ENCODE data around the gene TIMM29. TPM values are rescaled to one million over a fixed set of nuclear protein-coding genes. Genes with fewer than 3 reads are reported as not detected.
A peak's percentile ranks its signal among the peaks of the same experiment; 100 is the strongest.
"Not testable (repeated sequence)": the region's sequence is repeated elsewhere in the genome, so short reads cannot be mapped to it uniquely, and the experiment has no call there.

The TIMM29 gene
- total RNA-seq, 1 donor = 31.8 TPM

DNA sequence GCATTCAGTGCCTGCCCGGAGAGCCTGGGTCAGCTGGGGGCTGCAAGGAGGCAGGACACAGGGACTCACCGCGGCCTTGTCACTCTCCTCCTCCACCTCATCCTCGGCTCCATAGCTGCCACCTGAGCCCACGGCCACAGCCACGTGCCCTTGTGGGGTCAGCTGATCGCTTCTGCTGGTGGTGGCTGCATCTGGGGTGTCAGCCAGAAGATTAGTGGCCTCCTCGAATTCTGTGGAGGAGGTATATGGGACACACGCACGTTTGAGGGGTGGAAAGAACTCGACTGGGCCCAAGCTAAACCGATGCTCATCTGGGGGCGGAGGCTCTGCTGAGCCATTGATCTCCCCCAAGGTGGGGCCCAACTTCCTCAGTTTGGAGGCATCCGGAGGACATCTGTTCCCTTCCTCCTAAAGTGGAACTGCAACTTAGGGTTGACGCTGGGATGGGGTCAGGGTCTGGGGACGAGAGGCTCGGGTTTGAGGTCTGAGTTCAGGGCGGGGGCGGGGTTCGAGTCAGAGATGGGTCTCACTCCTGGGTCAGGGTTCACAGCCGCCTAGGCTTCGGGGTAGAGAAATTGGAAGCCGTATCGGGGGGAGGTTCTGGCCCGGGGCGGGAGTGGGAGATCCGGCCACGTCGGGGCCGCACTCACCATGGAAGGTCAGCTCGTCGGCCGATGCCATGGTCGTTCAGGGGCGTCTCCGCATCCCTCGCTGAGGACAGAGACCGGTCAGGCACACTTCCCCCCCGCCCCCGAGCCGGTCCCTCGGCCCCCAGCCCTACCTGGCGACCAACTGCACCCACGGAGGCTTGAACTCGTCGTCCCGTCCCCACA is 665 bp upstream of the TIMM29 start:
- peaks cover 62% of the 10 kb centered on the region for H3K79me2 ChIP-seq (ENCODE audit: insufficient read depth, low read length)

DNA sequence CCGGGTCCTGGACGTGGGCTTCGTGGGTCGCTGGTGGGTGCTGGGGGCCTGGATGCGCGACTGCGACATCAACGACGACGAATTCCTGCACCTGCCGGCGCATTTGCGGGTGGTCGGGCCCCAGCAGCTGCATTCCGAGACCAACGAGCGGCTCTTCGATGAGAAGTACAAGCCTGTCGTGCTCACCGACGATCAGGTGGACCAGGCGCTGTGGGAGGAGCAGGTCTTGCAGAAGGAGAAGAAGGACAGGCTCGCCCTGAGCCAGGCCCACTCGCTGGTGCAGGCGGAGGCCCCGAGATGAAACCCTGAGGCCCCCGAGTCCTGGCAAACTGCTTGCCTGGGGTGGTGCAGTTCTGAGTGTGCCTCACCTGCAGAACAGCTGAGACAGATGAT is 787 bp downstream of the TIMM29 start:
- H3K27me3 ChIP-seq (ENCODE audit: insufficient read depth, low read length) = no peaks in the 10 kb centered on the region
- H4K20me1 ChIP-seq (ENCODE audit: insufficient read depth, low read length) = peaks cover 12% of the 10 kb centered on the region
- TF ChIP-seq, protein P1, sequence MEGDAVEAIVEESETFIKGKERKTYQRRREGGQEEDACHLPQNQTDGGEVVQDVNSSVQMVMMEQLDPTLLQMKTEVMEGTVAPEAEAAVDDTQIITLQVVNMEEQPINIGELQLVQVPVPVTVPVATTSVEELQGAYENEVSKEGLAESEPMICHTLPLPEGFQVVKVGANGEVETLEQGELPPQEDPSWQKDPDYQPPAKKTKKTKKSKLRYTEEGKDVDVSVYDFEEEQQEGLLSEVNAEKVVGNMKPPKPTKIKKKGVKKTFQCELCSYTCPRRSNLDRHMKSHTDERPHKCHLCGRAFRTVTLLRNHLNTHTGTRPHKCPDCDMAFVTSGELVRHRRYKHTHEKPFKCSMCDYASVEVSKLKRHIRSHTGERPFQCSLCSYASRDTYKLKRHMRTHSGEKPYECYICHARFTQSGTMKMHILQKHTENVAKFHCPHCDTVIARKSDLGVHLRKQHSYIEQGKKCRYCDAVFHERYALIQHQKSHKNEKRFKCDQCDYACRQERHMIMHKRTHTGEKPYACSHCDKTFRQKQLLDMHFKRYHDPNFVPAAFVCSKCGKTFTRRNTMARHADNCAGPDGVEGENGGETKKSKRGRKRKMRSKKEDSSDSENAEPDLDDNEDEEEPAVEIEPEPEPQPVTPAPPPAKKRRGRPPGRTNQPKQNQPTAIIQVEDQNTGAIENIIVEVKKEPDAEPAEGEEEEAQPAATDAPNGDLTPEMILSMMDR (IDR thresholded peaks at IDR 0.05; ENCODE audit: extremely low read depth, low read depth, low read length) = no peak
- peak overlapping the region; percentile 93 for H3K4me2 ChIP-seq (ENCODE audit: insufficient read depth, low read length)
- DNase-seq (ENCODE audit: insufficient read length, low spot score, missing footprints) = peak; percentile 14
- H3K79me2 ChIP-seq (ENCODE audit: insufficient read depth, low read length) = peaks cover 57% of the 10 kb centered on the region
- H3K4me3 ChIP-seq (ENCODE audit: insufficient read depth, low read length) = peak overlapping the region; percentile 91
- H3K36me3 ChIP-seq (ENCODE audit: insufficient read depth, low read length) = peaks cover 26% of the 10 kb centered on the region
- H3K27ac ChIP-seq (ENCODE audit: low read depth, low read length) = peak overlapping the region; percentile 70
- peaks cover 17% of the 10 kb centered on the region for H3K4me1 ChIP-seq (ENCODE audit: insufficient read depth, low read length)
- peak overlapping the region; percentile 51 for H2AFZ ChIP-seq (ENCODE audit: low read length)
- no peaks in the 10 kb centered on the region for H3K9me3 ChIP-seq (ENCODE audit: low read depth, low read length)

More for the DNA sequence above, 665 bp upstream of the TIMM29 start:
- no peaks in the 10 kb centered on the region for H3K9me3 ChIP-seq (ENCODE audit: low read depth, low read length)
- H3K36me3 ChIP-seq (ENCODE audit: insufficient read depth, low read length) = peaks cover 36% of the 10 kb centered on the region
- peak overlapping the region; percentile 57 for H2AFZ ChIP-seq (ENCODE audit: low read length)
- peak; percentile 92 for DNase-seq (ENCODE audit: insufficient read length, low spot score, missing footprints)
- peak overlapping the region; percentile 94 for H3K4me2 ChIP-seq (ENCODE audit: insufficient read depth, low read length)
- H3K27ac ChIP-seq (ENCODE audit: low read depth, low read length) = peak overlapping the region; percentile 70
- no peaks in the 10 kb centered on the region for H3K27me3 ChIP-seq (ENCODE audit: insufficient read depth, low read length)
- TF ChIP-seq, protein P1 (IDR thresholded peaks at IDR 0.05; ENCODE audit: extremely low read depth, low read depth, low read length) = no peak
- peaks cover 17% of the 10 kb centered on the region for H3K4me1 ChIP-seq (ENCODE audit: insufficient read depth, low read length)
- H4K20me1 ChIP-seq (ENCODE audit: insufficient read depth, low read length) = peaks cover 17% of the 10 kb centered on the region
- peak overlapping the region; percentile 91 for H3K4me3 ChIP-seq (ENCODE audit: insufficient read depth, low read length)

DNA sequence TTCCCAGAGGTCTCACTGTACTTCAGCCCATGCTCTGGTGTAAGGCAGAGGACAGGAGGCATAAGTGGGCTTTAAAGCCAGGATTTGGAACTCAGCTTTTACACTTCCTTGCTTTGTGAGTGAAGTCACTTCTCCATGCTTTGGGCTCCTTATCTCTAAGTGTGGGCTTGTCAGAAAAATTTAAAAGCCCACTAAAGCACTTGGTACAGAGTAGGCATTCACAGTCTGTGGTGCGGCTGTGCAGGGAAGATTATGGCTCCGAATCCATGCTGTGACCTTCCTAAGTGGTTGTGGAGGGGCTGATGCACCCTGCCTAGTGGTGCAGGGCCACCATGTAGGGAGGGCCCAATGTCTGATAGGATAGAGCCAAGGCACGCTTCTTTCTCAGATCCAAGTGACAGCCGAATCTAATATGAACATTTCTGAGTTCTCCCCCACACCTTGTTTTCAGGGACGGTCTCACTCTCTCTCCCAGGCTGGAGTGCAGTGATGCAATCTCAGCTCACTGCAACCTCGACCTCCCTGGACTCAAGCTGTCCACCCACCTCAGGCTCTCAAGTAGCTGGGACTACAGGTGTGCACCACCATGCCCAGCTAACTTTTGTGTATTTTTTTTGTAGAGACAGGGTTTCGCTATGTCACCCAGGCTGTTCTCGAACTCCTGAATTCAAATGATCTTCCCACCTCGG is 6.9 kb downstream of the TIMM29 start:
- Histone ChIP-seq H3K4me1 (ENCODE audit: insufficient read depth, low read length) (peaks cover 5% of the 10 kb centered on the region), H3K4me3 (ENCODE audit: insufficient read depth, low read length) (no peak overlapping the region), H3K36me3 (ENCODE audit: insufficient read depth, low read length) (peaks cover 10% of the 10 kb centered on the region), H3K79me2 (ENCODE audit: insufficient read depth, low read length) (peaks cover 19% of the 10 kb centered on the region), H4K20me1 (ENCODE audit: insufficient read depth, low read length) (peaks cover 3% of the 10 kb centered on the region), H3K4me2 (ENCODE audit: insufficient read depth, low read length) (no peak overlapping the region), H3K27ac (ENCODE audit: low read depth, low read length) (no peak overlapping the region), H3K9me3 (ENCODE audit: low read depth, low read length) (no peaks in the 10 kb centered on the region), H2AFZ (ENCODE audit: low read length) (no peak overlapping the region), H3K27me3 (ENCODE audit: insufficient read depth, low read length) (no peaks in the 10 kb centered on the region)
- TF ChIP-seq, protein P1 (IDR thresholded peaks at IDR 0.05; ENCODE audit: extremely low read depth, low read depth, low read length) = no peak
- peak; percentile 37 for DNase-seq (ENCODE audit: insufficient read length, low spot score, missing footprints)

DNA sequence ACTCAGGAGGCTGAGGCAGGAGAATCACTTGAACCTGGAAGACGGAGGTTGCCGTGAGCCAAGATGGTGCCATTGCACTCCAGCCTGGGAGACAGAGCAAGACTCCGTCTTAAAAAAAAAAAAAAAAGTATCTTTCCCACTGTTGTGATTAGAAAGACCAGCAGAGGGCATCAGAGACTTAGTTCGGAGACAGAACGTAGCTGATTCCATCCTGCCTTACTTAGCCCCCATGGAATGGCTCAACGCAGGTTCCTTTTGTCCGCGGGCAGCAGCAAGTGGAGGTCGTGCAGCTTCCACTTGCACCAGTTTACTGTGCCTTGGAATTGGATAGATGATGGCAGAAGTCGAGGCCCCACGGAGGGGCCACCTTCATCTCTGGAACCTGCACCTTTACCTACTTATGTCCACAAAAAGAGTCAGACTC is 8.1 kb downstream of the TIMM29 start:
- H4K20me1 ChIP-seq (ENCODE audit: insufficient read depth, low read length) = peaks cover 3% of the 10 kb centered on the region
- peak overlapping the region; percentile 46 for H3K4me3 ChIP-seq (ENCODE audit: insufficient read depth, low read length)
- peaks cover 5% of the 10 kb centered on the region for H3K4me1 ChIP-seq (ENCODE audit: insufficient read depth, low read length)
- H3K27ac ChIP-seq (ENCODE audit: low read depth, low read length) = no peak overlapping the region
- peaks cover 13% of the 10 kb centered on the region for H3K79me2 ChIP-seq (ENCODE audit: insufficient read depth, low read length)
- H3K27me3 ChIP-seq (ENCODE audit: insufficient read depth, low read length) = no peaks in the 10 kb centered on the region
- peak overlapping the region; percentile 79 for H3K4me2 ChIP-seq (ENCODE audit: insufficient read depth, low read length)
- peak overlapping the region; percentile 58 for H2AFZ ChIP-seq (ENCODE audit: low read length)
- peaks cover 6% of the 10 kb centered on the region for H3K36me3 ChIP-seq (ENCODE audit: insufficient read depth, low read length)
- TF ChIP-seq, protein P1 (IDR thresholded peaks at IDR 0.05; ENCODE audit: extremely low read depth, low read depth, low read length) = peak; percentile 57
- DNase-seq (ENCODE audit: insufficient read length, low spot score, missing footprints) = peak; percentile 79
- no peaks in the 10 kb centered on the region for H3K9me3 ChIP-seq (ENCODE audit: low read depth, low read length)

DNA sequence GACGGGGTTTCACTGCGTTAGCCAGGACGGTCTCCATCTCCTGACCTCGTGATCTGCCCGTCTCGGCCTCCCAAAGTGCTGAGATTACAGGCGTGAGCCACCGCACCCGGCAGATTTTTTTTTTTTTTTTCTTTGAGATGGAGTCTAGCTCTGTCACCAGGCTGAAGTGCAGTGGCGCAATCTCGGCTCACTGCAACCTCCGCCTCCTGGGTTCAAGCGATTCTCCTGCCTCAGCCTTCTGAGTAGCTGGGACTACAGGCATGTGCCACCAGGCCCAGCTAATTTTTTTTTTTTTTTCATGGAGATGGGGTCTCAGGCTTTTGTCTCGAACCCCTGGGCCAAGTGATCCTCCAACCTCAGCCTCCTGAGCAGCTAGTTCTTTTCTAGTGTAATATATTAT is 13.0 kb downstream of the TIMM29 start:
- not testable (repeated sequence) for H3K4me3 ChIP-seq (ENCODE audit: insufficient read depth, low read length); H3K27ac ChIP-seq (ENCODE audit: low read depth, low read length); H3K9me3 ChIP-seq (ENCODE audit: low read depth, low read length); H3K4me2 ChIP-seq (ENCODE audit: insufficient read depth, low read length); H3K36me3 ChIP-seq (ENCODE audit: insufficient read depth, low read length); H3K27me3 ChIP-seq (ENCODE audit: insufficient read depth, low read length); H4K20me1 ChIP-seq (ENCODE audit: insufficient read depth, low read length); H3K79me2 ChIP-seq (ENCODE audit: insufficient read depth, low read length); H2AFZ ChIP-seq (ENCODE audit: low read length); H3K4me1 ChIP-seq (ENCODE audit: insufficient read depth, low read length); DNase-seq (ENCODE audit: insufficient read length, low spot score, missing footprints)
